ENCODE results near the gene CAMTA1.
"Not testable (repeated sequence)": the region's sequence is repeated elsewhere in the genome, so short reads cannot be mapped to it uniquely, and the experiment has no call there.

Gene CAMTA1

GRCh38 chr1:7671676-7672075 lies 886.4 kb downstream of the CAMTA1 start:
- DNase-seq (ENCODE audit: low read depth in 2 of 2), result no peak

DNA sequence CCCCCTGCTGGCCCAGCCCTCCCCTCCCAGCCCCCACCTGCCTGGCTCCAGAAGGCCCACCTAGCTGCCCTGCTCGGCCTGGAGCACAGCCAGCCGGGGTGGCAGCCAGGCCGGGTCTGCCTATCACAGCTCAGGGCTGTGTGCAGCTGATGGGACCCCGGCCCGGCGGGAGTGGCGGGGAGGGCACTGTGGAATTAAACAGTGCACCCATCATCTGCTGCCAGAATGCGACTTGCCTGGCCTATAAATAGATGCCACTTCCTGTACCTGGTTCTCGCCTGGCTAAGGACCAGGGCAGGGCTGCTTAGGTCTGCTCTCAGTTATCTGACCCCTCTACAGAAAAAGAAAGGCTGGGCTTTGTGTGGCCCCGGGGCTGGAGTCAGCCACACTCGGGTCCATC lies 887.6 kb downstream of the CAMTA1 start:
- no peak for DNase-seq (ENCODE audit: low read depth in 2 of 2)

DNA sequence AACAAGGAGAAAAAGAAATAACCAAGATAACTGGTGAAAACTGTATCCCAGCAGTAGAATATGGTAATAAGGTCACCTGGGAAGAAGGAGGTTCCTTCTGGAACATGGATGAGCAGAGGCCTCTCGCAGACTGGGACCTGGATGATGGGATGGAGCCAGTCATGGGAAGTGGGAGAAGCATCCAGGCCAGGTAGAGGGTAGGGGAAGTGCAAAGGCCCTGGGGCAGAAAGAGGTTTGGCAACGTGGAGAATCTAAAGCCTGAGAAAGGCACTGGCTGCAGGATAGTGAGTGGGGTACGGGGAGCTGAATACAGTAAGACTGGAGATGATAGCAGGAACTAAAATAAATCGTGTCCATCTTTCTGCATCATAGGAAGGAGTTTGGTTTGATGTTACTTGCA lies 889.7 kb downstream of the CAMTA1 start:
- DNase-seq (ENCODE audit: low read depth in 2 of 2), result no peak

- no peak for DNase-seq (ENCODE audit: low read depth in 2 of 2)
Measured at GRCh38 chr1:7675431-7676273, 890.4 kb downstream of the CAMTA1 start.

GRCh38 chr1:7676274-7676945 lies 891.2 kb downstream of the CAMTA1 start:
- DNase-seq (ENCODE audit: low read depth in 2 of 2), result no peak

DNA sequence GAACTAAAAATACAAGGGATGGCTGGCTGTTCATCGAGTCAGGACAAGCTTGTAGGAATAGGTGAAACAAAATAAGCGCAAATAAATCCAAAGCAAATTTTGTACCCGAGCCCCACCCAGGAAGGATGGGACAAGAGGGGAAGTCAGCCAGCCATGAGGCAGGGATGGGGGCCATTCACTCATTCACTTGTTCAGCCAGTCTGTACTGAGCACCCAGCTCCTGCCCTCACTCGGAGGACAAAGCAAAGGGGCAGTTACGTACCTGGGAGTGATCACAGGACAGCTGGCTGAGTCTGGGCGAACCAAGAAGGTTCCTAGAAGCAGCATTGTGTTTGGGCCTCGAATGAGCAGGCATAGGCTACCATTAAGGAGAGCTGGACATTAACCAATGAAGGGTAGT lies 891.9 kb downstream of the CAMTA1 start:
- no peak for DNase-seq (ENCODE audit: low read depth in 2 of 2)

DNA sequence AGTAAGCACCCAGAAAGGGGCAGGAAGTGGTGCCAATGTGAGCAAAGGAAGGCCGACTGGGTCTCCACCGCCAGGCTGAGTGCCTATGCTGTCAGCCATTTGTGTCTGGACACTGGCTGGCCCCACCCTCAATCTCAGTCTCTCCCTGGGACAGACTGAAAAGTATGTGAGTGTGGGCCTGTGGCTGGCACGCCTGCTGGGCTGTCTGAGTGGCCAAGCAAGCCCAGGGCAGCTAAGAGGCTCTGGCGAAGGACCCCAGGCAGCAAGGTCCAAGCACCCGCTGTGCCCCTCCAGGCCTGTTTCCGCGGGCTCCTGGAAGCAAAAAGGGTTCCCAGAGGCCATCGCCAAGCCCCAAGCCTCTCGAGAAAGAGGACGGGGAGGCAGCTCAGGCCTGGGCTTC lies 892.6 kb downstream of the CAMTA1 start:
- no peak for DNase-seq (ENCODE audit: low read depth in 2 of 2)

GRCh38 chr1:7678491-7679158 lies 893.4 kb downstream of the CAMTA1 start:
- no peak for DNase-seq (ENCODE audit: low read depth in 2 of 2)

GRCh38 chr1:7679159-7679872 lies 894.1 kb downstream of the CAMTA1 start:
- DNase-seq (ENCODE audit: low read depth in 2 of 2), result no peak

DNA sequence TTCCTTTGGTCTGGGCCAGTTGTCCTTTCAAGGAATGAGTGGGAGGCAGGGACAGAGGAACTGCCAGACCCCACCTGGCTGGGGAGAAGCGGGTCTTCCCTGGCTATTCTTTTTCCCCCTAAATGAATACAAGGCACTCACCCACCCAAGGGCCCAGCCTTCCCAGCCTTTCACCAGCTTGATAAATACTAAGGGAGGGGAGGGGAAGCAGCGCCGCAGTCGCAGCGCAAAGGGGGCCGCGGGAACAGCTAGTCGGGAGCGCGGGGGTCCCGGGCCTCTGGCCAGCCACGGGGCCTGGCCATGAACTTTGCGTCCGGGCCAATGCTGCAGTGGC lies 894.6 kb downstream of the CAMTA1 start:
- DNase-seq (ENCODE audit: low read depth in 2 of 2), result no peak

DNA sequence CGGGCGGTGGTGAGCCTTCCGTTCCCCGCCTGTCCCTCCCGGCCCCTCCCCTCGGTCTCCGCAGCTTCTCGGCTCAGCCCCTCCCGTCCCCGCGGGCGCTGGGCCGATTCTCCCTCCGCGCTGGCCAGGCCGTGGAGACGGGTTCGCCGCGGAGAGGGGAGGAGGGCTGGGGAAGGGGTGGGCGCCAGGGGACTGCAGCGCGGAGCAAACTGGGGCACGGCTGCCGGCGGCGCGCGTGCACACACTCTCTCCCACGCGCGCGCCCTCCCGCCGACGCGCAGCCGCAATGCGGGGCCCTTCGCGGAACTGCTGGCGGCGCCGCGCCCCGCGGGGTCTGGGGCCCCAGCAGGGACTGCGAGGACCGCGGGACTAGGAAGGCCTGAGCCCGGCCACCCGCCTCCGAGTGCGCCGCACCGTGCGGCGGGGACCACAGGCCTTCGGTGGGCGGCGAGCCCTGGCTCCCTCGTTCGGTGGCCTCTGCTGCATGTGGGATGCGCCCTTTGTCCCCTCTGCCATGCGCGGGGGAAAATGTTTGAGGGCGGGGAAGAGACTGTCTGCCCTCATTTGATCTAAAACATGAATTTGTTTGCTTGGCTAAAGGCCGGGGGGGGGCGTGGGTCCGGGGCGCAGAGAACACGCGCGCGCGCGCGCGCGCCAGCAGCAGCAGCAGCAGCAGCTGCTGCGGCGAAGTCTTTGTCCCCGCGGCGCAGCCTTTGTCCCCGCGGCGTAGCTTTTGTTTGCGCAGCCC lies 895.1 kb downstream of the CAMTA1 start:
- DNase-seq (ENCODE audit: low read depth in 2 of 2), result peak; percentile 25 to 28

DNA sequence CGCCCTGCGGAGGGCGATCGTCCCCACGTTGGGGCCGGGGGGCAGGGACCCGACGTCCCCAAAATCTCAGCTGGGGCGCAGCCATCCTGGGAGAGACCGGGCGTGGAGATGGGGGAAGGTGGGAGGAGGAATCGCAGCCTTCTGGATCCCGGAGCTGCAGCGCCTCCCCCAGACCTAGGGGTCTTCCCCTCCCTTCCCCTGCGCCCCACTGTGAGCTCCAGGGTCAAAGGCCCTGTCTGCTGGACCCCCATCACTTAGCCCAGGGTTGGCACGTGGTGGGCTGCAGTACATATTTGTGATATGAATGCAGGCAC lies 895.7 kb downstream of the CAMTA1 start:
- DNase-seq (ENCODE audit: low read depth in 2 of 2), result no peak

GRCh38 chr1:7681401-7681800 lies 896.1 kb downstream of the CAMTA1 start:
- no peak for DNase-seq (ENCODE audit: low read depth in 2 of 2)

DNA sequence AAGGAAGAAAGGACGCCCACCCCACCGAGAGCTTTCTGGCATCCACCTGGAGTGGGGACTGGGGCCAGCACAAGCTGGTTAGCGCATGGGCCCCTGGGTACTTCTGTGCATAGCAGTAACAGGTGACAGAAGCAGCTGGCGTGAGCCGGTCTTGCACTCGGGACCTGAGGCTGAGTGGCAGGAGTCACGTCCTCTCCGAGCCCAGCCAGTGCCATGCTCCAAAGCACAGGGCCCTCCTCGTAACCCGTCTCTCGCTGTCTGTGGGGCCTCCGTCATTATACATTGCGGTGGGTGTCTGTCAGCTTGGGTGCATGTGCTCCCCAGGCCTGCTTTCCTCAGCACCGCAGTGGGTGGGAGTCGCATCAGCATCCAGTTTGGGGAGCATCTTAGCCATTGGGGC lies 898.3 kb downstream of the CAMTA1 start:
- DNase-seq (ENCODE audit: low read depth in 2 of 2), result no peak

GRCh38 chr1:7684132-7684531 lies 898.9 kb downstream of the CAMTA1 start:
- no peak for DNase-seq (ENCODE audit: low read depth in 2 of 2)

- no peak for DNase-seq (ENCODE audit: low read depth in 2 of 2)
Measured at GRCh38 chr1:7684861-7685635, 899.8 kb downstream of the CAMTA1 start.

DNA sequence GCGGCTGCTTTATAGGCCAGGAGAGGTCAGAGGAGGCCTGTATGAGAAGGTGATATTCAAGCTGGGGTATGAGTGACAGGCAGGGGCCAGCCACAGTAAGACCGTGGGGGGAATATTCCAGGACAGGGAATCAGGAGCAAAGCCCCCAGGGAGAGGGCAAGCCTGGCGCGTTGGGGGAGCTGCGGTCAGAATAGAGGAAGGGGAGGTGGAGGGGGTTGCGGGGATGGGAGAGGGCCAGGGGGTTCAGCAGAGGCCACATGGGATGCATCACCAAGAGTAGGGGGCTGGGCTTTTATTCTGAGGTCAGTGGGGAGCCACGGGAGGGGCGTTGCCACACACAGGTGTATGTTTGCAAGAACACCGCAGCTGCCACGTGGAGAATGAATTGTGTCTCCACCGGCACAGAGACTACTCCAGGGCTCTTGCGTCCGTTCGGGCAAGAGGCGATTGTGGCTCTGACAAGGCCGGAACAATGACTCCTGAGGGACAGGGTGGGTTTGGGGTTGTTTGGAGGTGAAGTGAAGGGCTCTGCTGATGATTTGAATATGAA lies 901.1 kb downstream of the CAMTA1 start:
- no peak for DNase-seq (ENCODE audit: low read depth in 2 of 2)

DNA sequence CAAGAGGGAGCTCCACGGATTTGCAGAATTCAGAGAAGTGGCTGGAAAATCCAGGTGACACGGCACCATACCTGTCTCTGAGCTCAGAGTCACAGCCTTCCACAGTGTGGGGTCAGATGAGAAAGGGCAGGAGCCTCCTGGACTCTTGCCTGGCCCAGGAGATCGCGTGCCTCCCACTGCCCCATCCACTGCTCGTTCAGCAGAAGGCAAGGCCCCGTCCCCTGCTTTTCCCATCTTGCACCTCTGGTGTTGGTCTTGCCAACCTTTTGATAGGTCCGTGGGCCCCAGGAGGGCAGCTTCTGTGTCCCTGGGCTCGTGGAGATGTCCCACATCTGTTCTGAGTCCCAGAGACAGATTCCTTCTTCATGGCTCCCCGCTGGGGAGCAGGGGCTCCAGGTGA lies 902.2 kb downstream of the CAMTA1 start:
- DNase-seq (ENCODE audit: low read depth in 2 of 2), result no peak

DNA sequence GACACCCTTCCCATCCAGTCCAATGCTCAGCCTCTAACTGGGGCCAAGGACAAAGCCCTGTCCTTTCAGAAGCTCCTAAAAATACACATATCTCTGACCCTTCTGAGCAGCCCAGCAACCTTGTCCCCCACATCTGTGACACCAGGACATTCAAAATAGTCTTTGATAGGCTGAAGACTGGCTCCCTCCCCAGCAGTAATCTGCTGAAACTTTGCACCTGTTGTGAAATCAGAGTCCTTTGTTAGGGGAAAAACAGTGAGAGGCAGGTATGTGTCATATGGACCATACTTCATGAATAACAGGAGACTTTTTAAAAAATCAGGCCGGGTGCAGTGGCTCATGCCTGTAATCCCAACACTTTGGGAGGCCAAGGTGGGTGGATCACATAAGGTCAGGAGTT lies 903.4 kb downstream of the CAMTA1 start:
- no peak for DNase-seq (ENCODE audit: low read depth in 2 of 2)

GRCh38 chr1:7689307-7689706 lies 904.1 kb downstream of the CAMTA1 start:
- not testable (repeated sequence) for DNase-seq (ENCODE audit: low read depth in 2 of 2)

DNA sequence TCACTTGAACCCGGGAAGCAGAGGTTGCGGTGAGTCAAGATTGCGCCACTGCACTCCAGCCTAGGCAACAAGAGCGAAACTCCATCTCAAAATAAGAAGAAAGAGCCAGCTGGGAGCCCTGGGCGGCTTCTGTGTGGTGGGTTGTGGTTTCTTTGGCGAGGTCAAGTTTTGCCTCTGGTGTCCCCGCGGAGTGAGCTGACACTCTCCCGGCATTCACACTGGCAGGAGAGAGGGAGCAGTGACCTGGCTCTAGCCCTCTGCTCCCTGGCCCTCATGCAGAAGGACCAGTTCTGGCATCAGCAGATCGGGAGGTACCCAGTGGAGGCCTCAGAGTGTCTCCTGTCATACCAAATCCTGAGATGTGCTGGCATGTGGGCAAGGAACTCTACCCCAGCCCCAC lies 904.8 kb downstream of the CAMTA1 start:
- DNase-seq (ENCODE audit: low read depth in 2 of 2), result no peak

All from stimulated activated CD4-positive, alpha-beta T cell treated with anti-CD3 and anti-CD28 coated beads, Interleukin-4, amount 100 ng/mL, for 48 hours (primary cell).